ENCODE data around the gene RCCD1. TPM values are rescaled to one million over a fixed set of nuclear protein-coding genes. Genes with fewer than 3 reads are reported as not detected.

RCCD1 gene
- total and polyA plus RNA-seq, 9 of the 15 experiments (the other 6 are each of a cell fraction or from before 2014, with no cell fraction given), result 11.1 to 51.4 (median 24.7) TPM

- Histone ChIP-seq H3K79me2 (ENCODE audit: control insufficient read depth, insufficient read depth, low read length) (peaks cover 13% of the 10 kb centered on the region; the same call in 2 of the 3 replicates), H3K9me3 (replicated peaks; ENCODE audit: control insufficient read depth, insufficient read depth, low read depth, low read length) (no peaks in the 10 kb centered on the region; the same call in 1 of the 2 replicates), H3K9ac (ENCODE audit: insufficient read depth in 1 of 2, low read depth in 2 of 2, low read length in 2 of 2) (no peak overlapping the region), H3K36me3 (ENCODE audit: control insufficient read depth, insufficient read depth, low read length) (peaks cover 97% of the 10 kb centered on the region), H3K4me1 (replicated peaks in 1 of 2; ENCODE audit: control insufficient read depth in 2 of 2, insufficient read depth in 2 of 2, low read length in 2 of 2) (no peaks in the 10 kb centered on the region; a peak in 1 of 5 replicates), H4K20me1 (replicated peaks; ENCODE audit: control insufficient read depth, insufficient read depth, low read length) (peaks cover 7% of the 10 kb centered on the region; the same call in 1 of the 2 replicates), H3K27me3 (ENCODE audit: control insufficient read depth in 2 of 2, insufficient read depth in 2 of 2, low read length in 2 of 2) (no peaks in the 10 kb centered on the region), H2AFZ (ENCODE audit: low read depth, low read length) (no peak overlapping the region), H3K27ac (ENCODE audit: extremely low read depth, low read depth, low read length) (no peak overlapping the region), H3K4me3 (no peak overlapping the region), H3K4me2 (ENCODE audit: insufficient read depth, low read length) (no peak overlapping the region), H3K9me1 (ENCODE audit: control insufficient read depth, insufficient read depth, low read length) (peaks cover 2% of the 10 kb centered on the region)
- CTCF ChIA-PET (ENCODE audit: low intra/inter-chr PET ratio), result no interaction called here
- intact Hi-C loops (cut with micrococcal nuclease) (no loop called here), in situ Hi-C loops (cut with MboI) (no loop called here)
- no peak for FAIRE-seq
- POLR2A ChIA-PET, result interaction anchor here (0.6 to 6.7 kb wide), 8 partner anchors 9 to 69 kb away, joined by 3 to 65 read pairs (median 3); partner anchors contain the start of genes RCCD1 and UNC45A
- WGBS (ENCODE audit: insufficient coverage, low coverage, missing lambda C conversion rate), result 85% methylated on average over 9 of the region's 9 CpGs
- TSS peak; percentile 37 for BruUV-seq (replicated peaks)
- no peak for TF ChIP-seq JUND (IDR thresholded peaks at IDR 0.05; ENCODE audit: borderline replicate concordance, low read depth, low read length)
- no peak for TF ChIP-seq JUND (tag; IDR thresholded peaks at IDR 0.05; ENCODE audit: borderline replicate concordance, low read depth, low read length)
- TF ChIP-seq TRIM24 (IDR thresholded peaks at IDR 0.05), result no peak
- no peak for TF ChIP-seq HMBOX1 (IDR thresholded peaks at IDR 0.05)
- no peak for TF ChIP-seq HCFC1 (IDR thresholded peaks at IDR 0.05; ENCODE audit: low read depth, low read length)
- no peak for TF ChIP-seq CBFA2T2 (conservative IDR thresholded peaks at IDR 0.05)
- peak; percentile 45; the same call in 1 of the 2 replicates for TF ChIP-seq SUPT5H (IDR thresholded peaks at IDR 0.05)
- 0 out of 2 replicates have a peak, but pooled peaks have one; percentile 42 for TF ChIP-seq IRF2 (CRISPR knock-in tag; IDR thresholded peaks at IDR 0.05)
- 0 out of 2 replicates have a peak, but pooled peaks have one; percentile 21 for TF ChIP-seq POLR2AphosphoS2 (IDR thresholded peaks at IDR 0.05; ENCODE audit: low read length)
- TF ChIP-seq EHMT2 (IDR thresholded peaks at IDR 0.05), result no peak
- ATAC-seq, result no peak; the same call in 2 of the 3 replicates
- DNase-seq (ENCODE audit: extremely low read depth in 1 of 4, low spot score in 3 of 4), result no peak
Observed at GRCh38 chr15:90966262-90966661, 11.6 kb downstream of the RCCD1 start.

All from K562 (cell line).